T-helper 22 cell (primary cell): ENCODE data around the gene MEG3.
"Not testable (repeated sequence)": the region's sequence is repeated elsewhere in the genome, so short reads cannot be mapped to it uniquely, and the experiment has no call there.

Source experiments
- DNase-seq: peaks from one replicate; pipeline ENCODE4 v3.0.0-alpha.2; 2020; ENCODE audit warnings: low read depth

MEG3 gene

GRCh38 chr14:100788942-100789341 is 37.0 kb upstream of the MEG3 start:
- no peak for DNase-seq

- no peak for DNase-seq
These were observed 36.2 kb upstream of the MEG3 start for GRCh38 chr14:100789460-100790417.

- DNase-seq = no peak
These were observed 35.2 kb upstream of the MEG3 start for GRCh38 chr14:100790502-100791347.

GRCh38 chr14:100791348-100791735 is 34.6 kb upstream of the MEG3 start:
- no peak for DNase-seq

GRCh38 chr14:100791995-100792394 is 33.9 kb upstream of the MEG3 start:
- no peak for DNase-seq

- DNase-seq = no peak
These were observed 29.0 kb upstream of the MEG3 start for GRCh38 chr14:100796946-100797345.

GRCh38 chr14:100800041-100800440 is 25.9 kb upstream of the MEG3 start:
- DNase-seq = no peak

GRCh38 chr14:100801433-100801832 is 24.5 kb upstream of the MEG3 start:
- not testable (repeated sequence) for DNase-seq

GRCh38 chr14:100802179-100802578 is 23.7 kb upstream of the MEG3 start:
- DNase-seq = no peak

- DNase-seq = no peak
These were observed 23.2 kb upstream of the MEG3 start for GRCh38 chr14:100802766-100803165.

- no peak for DNase-seq
These were observed 22.7 kb upstream of the MEG3 start for GRCh38 chr14:100803226-100803625.

- DNase-seq = no peak
These were observed 22.2 kb upstream of the MEG3 start for GRCh38 chr14:100803676-100804075.

GRCh38 chr14:100804138-100804537 is 21.8 kb upstream of the MEG3 start:
- no peak for DNase-seq

GRCh38 chr14:100804558-100805309 is 21.2 kb upstream of the MEG3 start:
- no peak for DNase-seq

GRCh38 chr14:100806386-100806785 is 19.5 kb upstream of the MEG3 start:
- DNase-seq = no peak

GRCh38 chr14:100807496-100807895 is 18.4 kb upstream of the MEG3 start:
- DNase-seq = no peak

GRCh38 chr14:100807979-100808734 is 17.8 kb upstream of the MEG3 start:
- DNase-seq = no peak

GRCh38 chr14:100810435-100810834 is 15.5 kb upstream of the MEG3 start:
- no peak for DNase-seq

- no peak for DNase-seq
These were observed 15.0 kb upstream of the MEG3 start for GRCh38 chr14:100810861-100811461.

- no peak for DNase-seq
These were observed 12.6 kb upstream of the MEG3 start for GRCh38 chr14:100813291-100813690.
